ENCODE data around the gene GRIP2.

GRIP2 gene

GRCh38 chr3:14539742-14540491 is at the start of gene GRIP2:
GRIP2 (minus strand) TSS chr3:14540342; CDS start chr3:14540308, 34 bp downstream.
- DNase-seq (ENCODE audit: low read depth in 2 of 2), result no peak

DNA sequence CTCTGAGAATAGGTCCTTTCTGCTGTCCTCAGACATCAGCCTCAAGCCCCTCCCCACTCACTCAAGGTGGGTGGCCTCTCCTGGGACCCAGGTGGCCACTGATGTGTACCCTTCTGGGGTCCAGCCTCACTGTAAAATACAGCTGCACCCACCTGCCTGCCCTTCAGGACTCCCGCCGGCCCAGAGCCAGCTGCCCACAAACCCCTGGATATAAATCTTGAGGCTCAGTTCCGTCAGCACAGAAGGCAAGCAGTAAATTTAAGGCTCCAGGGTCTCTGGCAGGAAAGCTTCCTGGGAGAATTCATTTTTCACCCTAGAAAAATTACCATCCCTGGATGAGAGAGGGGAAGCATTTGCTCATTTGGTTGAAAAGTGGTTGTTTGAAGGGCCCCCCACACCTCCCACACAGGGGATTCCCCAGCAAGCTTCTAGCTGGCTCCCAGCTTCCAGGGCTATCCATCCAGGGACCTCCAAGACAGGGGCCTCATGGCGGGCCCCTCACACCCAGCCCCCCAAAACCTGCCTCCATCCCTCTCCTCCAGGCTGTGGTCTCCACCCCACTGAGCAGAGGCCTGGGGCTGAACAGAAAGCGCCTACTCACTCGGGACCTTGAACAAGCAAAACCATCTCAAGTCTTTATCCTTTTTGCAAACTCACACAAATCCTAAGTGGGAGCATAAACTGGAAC is 48.4 kb upstream of the GRIP2 start:
- no peak for DNase-seq (ENCODE audit: low read depth in 2 of 2)

DNA sequence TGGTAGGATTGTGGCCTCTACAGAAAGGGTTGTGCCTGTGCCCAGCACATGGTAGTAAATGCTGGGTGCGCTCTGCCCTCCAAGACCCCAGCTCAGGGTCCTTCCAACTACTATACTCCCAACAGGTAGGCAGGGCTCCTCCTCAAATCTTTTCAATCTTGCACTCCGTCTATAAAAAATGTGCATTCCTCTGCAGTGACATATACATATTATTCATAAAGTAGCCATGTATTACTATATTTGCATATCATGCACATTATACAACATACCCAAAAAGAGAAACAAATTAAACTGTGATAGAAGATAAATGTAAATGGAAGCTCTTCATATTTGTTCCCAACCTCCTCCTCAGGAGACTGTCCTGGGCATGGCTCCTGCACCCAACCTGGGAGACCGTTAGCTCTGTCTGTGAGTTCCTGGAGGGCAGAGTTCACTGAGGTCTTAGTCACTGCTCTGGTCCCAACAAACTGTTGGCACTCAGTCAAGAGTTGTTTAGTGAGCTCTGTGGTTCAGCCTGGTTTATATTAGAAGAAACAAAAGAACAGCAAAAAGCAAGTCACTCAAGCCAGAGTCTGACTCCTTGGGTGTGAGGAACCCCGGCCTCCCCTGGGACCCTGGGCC is 47.7 kb upstream of the GRIP2 start:
- DNase-seq (ENCODE audit: low read depth in 2 of 2), result no peak

- no peak for DNase-seq (ENCODE audit: low read depth in 2 of 2)
Observed at GRCh38 chr3:14586611-14587010, 46.5 kb upstream of the GRIP2 start.

GRCh38 chr3:14583548-14584091 is 43.5 kb upstream of the GRIP2 start:
- no peak for DNase-seq (ENCODE audit: low read depth in 2 of 2)

- DNase-seq (ENCODE audit: low read depth in 2 of 2), result no peak
Observed at GRCh38 chr3:14582045-14582410, 41.9 kb upstream of the GRIP2 start.

DNA sequence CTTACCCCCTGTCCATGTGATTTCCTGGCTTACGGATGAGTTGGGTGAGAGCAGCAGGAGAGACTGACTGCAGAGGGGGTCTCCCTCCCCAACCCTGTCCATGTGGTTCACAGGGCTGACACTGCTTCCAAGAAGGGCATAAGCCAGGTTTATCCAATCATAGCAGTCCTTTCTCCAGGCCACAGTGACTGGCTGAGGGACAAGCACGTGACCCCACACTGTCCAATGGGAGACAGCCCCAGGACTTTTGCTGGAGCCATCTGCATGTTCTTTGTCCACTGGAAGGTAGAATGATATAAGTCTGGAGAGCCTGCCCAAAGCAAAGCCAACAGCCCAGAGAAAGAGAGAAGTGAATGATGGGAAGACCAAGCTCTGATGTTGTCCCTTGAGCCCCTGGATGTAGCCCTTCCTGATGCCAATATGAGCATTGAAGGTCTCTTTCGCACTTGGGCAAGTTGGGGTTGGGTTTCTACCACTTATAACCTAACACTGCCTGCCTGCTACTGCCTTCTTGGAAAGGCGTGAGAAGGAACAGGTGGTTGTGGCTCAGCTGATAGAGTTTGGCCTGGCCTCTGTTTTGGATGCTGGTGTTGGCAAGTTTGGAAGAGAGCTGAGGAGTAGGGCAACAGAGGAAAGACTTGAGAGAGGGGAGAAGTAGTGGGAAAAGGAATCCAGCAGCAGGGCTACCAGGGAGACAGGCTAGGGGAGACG is 41.3 kb upstream of the GRIP2 start:
- DNase-seq (ENCODE audit: low read depth in 2 of 2), result no peak

- DNase-seq (ENCODE audit: low read depth in 2 of 2), result no peak
Observed at GRCh38 chr3:14577897-14578296, 37.8 kb upstream of the GRIP2 start.

GRCh38 chr3:14576163-14576562 is 36.0 kb upstream of the GRIP2 start:
- no peak for DNase-seq (ENCODE audit: low read depth in 2 of 2)

- no peak for DNase-seq (ENCODE audit: low read depth in 2 of 2)
Observed at GRCh38 chr3:14574183-14574582, 34.0 kb upstream of the GRIP2 start.

- DNase-seq (ENCODE audit: low read depth in 2 of 2), result no peak
Observed at GRCh38 chr3:14573706-14574105, 33.6 kb upstream of the GRIP2 start.

DNA sequence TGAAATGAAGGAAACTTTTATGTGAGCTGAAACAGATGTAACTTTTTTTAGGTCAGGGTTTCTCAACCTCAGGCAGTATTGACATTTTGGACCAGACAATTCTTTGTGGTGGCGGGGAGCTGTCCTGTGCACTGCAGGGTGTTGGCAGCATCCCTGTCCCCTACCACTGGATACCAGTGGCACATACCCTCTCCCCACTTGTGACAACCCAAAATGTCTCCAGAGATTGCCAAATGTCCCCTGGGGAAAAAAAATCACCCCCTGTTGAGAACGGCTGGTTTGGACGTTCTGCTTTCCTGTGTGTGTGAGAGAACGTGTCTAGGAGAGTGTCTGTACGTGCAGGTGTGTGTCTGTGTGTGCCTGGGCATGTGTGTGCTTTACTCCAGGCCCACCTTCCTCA is 30.7 kb upstream of the GRIP2 start:
- DNase-seq (ENCODE audit: low read depth in 2 of 2), result no peak

GRCh38 chr3:14570089-14570488 is 29.9 kb upstream of the GRIP2 start:
- no peak for DNase-seq (ENCODE audit: low read depth in 2 of 2)

DNA sequence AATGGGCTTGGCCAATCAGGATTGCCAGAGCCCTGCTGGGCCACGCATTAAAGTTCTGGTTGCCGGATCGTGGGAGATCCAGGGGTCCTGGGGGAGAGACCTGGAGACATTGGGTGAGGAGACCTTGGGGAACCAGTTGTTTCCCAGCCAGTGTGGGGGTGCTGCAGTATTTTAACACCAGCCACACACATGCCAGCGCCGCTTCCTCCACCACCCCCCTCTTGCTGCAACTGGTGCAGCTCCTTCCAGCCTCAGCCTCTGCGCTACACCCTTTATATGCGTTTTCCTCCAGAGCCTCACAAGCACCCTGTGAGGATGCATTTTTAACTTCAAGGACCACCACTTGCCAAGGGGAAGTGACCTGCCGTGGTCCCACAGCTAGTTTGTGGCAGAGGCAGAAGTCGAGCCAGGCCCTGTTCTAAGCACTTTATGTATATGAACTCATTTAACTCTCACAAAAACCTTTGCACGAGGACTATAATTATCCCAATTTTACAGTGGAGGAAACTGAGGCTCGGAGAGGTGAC is 29.4 kb upstream of the GRIP2 start:
- DNase-seq (ENCODE audit: low read depth in 2 of 2), result no peak

DNA sequence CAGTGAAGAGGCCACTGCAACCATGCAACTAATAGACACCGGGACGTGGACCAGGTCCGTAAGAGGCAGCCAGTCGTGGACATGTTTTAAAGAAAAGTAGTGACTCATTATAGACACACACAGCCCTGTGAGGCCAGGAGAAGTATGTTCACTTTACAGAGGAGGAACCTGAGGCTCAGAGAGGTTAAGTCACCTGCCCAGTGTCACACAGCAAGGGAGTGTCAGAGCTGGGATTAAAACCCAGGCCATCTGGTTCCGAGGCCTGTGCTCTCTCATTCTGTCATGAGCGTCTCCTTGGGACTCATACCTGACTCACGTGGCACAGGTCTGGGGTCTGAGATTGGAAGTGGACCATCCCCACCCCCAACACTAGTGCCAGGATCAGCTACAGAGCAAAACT is 28.1 kb upstream of the GRIP2 start:
- DNase-seq (ENCODE audit: low read depth in 2 of 2), result no peak

DNA sequence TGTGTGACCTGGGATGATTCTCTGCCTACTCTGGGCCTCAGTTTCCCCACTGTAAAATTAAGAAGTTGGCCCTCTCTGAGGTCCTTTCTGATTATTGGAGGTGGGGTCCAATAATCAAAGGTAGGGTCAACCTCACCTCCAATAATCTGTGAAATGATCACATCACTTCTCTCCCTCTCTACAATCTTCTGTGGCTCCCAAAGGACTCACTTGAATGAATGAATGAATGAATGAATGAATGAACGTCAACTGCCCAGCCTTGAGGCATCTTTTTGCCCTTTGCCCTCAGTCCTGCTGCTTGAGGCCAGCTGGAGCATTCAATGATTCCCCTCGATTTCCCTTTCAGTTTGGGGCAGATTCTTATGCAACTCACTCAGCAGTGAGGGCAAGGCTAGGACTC is 26.7 kb upstream of the GRIP2 start:
- DNase-seq (ENCODE audit: low read depth in 2 of 2), result no peak

- DNase-seq (ENCODE audit: low read depth in 2 of 2), result no peak
Observed at GRCh38 chr3:14565868-14566588, 25.9 kb upstream of the GRIP2 start.

DNA sequence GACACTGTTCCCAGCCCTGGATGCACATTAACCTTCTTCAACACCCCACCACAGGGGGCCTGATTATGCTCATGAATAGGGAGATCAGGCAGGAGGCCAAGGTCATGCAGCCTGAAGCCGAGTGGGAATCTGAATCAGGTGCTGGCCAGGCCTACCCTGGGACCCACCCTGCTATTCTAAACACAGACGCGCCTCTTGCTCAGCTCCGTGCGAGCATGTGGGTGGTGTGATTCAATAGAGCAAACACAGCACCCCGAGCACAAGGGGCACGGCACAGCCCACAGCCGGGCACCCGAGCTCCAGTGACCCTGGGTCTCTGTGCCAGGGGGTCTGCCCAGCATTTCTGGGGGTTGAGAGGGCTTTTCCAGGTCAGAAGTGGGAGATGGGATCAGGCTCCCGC is 24.6 kb upstream of the GRIP2 start:
- no peak for DNase-seq (ENCODE audit: low read depth in 2 of 2)

DNA sequence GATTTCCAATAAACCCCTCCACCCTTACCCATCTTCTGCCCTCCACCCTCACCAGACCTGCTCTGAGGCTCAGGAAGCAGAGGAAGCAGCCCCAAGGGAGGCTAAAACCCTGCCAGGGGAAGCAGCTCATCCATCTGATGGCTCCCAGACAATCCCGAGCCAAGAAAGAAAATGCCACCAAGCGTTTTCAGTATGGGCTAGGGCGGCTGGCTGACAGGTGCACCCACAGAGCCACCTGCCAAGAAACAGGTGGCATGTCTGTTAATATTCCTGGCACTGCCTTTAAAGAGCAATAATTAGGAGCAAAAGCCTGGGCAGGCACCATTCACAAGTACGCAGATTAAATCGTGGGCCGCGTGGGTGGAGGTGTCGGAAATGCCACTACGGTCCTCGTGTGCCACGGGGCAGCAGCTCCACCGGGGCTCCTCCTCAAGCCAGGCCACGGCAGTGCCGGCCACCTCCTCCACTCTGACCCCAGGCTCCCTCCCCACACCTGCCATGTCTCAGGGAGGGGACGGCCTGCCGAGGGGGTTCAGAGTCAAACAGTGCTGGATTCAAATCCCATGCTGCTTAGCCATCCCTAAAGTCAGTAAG is 23.9 kb upstream of the GRIP2 start:
- DNase-seq (ENCODE audit: low read depth in 2 of 2), result no peak

DNA sequence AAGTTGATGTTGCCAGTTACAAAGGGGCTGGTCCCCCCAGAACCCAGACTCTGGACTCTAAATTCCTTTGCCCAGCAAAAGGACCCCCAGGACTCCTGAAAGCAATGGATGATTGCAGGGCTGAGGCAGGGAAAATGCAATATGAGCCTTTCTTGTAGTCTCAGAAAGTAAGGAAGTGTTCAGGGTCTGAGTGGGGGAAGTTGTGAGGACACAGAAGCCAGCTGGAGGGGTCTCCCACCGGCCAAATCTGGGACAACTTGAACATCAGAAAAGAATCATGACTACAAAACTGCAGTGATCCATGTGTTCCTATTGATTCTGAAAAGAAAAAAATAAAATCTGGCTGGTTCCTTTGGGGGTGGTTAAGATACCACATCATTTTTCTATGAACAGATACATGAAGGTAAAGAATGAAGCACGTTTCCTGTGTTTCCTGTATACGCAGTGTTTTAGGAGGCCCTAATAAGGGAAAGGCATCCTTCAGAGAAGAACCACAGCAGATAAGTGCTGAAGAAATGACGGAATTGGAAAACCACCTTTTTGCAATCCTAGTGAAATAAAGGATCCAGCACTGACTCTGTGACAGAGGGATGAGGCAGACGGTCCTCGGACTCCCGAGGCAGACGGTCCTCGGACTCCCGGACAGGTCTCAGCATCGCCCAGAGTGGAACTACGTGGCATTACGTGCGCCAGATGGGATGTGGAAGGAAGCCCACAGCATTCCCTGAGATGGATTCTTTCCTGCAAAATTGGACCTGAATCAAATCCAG is 22.2 kb upstream of the GRIP2 start:
- no peak for DNase-seq (ENCODE audit: low read depth in 2 of 2)

Measured in stimulated activated CD4-positive, alpha-beta T cell treated with anti-CD3 and anti-CD28 coated beads, Interleukin-15, amount 100 ng/mL, for 48 hours (primary cell).